Caco-2 (cell line): ENCODE data around the gene MT2A. TPM values are rescaled to one million over a fixed set of nuclear protein-coding genes. Genes with fewer than 3 reads are reported as not detected.

Source experiments
- BruUV-seq: library from RNA; stranded (reverse); fragments of 400-500 nt; replicated peaks from 2 replicates; lab custom pipeline; 2021; lab: Mats Ljungman, UMichigan
- CTCF ChIA-PET: fragments of 300-600 bp; sonication (Branson Sonifier 250); formaldehyde crosslinking; loops from one replicate; lab custom pipeline; 2022; ENCODE audit warnings: antibody characterized with exemption; lab: Charles Lee
- POLR2A ChIA-PET: fragments of 300-600 bp; sonication (Branson Sonifier 250); formaldehyde crosslinking; loops from one replicate; lab custom pipeline; 2022; ENCODE audit warnings: antibody characterized with exemption; lab: Charles Lee
- DNase-seq, 2 experiments: peaks; one replicate each; pipeline versions ENCODE4 v3.0.0 to v3.0.0-alpha.2; 2020 to 2022
- H3K27me3 ChIP-seq: replicated peaks from 2 replicates; pipeline ENCODE4 v1.6.0; 2011; ENCODE audit warnings: low read length; ENCODE audit not compliant: control insufficient read depth, insufficient read depth
- H3K36me3 ChIP-seq: 2 replicates; pipeline ENCODE4 v1.5.1; 2011; ENCODE audit warnings: low read length; ENCODE audit not compliant: control insufficient read depth, insufficient read depth
- H3K4me1 ChIP-seq: fragments of 250-450 bp; sonication (Bioruptor Pico); 2 replicates; pipeline ENCODE4 v1.5.1; 2020; ENCODE audit warnings: mild to moderate bottlenecking
- H3K4me3 ChIP-seq: 2 replicates; pipeline ENCODE4 v1.5.1; 2011; ENCODE audit warnings: low read depth, mild to moderate bottlenecking, control low read depth, low read length
- H3K9me3 ChIP-seq: fragments of 250-450 bp; sonication (Bioruptor Pico); 2 replicates; pipeline ENCODE4 v1.5.1; 2020; ENCODE audit warnings: mild to moderate bottlenecking, moderate library complexity
- H3K27ac Mint-ChIP-seq: one replicate; pipeline ENCODE4 v1.8.0; 2022; ENCODE audit warnings: mixed read lengths; ENCODE audit not compliant: unreplicated experiment
- H3K27me3 Mint-ChIP-seq: one replicate; pipeline ENCODE4 v1.8.0; 2022; ENCODE audit warnings: mixed read lengths; ENCODE audit not compliant: insufficient read depth, unreplicated experiment
- H3K36me3 Mint-ChIP-seq: one replicate; pipeline ENCODE4 v1.8.0; 2022; ENCODE audit warnings: mild to moderate bottlenecking, mixed read lengths; ENCODE audit not compliant: insufficient read depth, unreplicated experiment
- H3K4me1 Mint-ChIP-seq: one replicate; pipeline ENCODE4 v1.8.0; 2022; ENCODE audit warnings: low read depth, mixed read lengths; ENCODE audit not compliant: unreplicated experiment
- H3K4me3 Mint-ChIP-seq: one replicate; pipeline ENCODE4 v1.8.0; 2022; ENCODE audit warnings: mild to moderate bottlenecking, moderate library complexity, mixed read lengths; ENCODE audit not compliant: unreplicated experiment
- H3K9me3 Mint-ChIP-seq: one replicate; pipeline ENCODE4 v1.8.0; 2022; ENCODE audit warnings: mixed read lengths; ENCODE audit not compliant: unreplicated experiment
- intact Hi-C: fragments of 100-400 bp; cut with micrococcal nuclease; formaldehyde crosslinking; loops from one replicate; pipeline ENCODE4 v1.10.0; 2022; ENCODE audit not compliant: unreplicated experiment
- total RNA-seq: library from RNA; stranded (reverse); gene quantifications from 2 replicates; pipeline ENCODE4 v1.2.3, GENCODE V29; 2022
- TF ChIP-seq, protein P1 (sequence below), 2 experiments: fragments of 200-600 bp in 1 of 2; IDR thresholded peaks; 1 replicate in 1 of 2; 2 replicates in 1 of 2; pipeline versions ENCODE4 v1.5.1 to v1.8.0; 2011 to 2022; ENCODE audit warnings: antibody characterized with exemption in 1 of 2, control low read depth in 1 of 2, inconsistent platforms in 1 of 2, low read depth in 1 of 2, low read length in 1 of 2, mild to moderate bottlenecking in 1 of 2, moderate library complexity in 1 of 2; ENCODE audit not compliant: insufficient read depth in 1 of 2, severe bottlenecking in 1 of 2, unreplicated experiment in 1 of 2

MT2A gene
- total RNA-seq, 1 experiment from 2014 or later: 10.5 TPM

DNA sequence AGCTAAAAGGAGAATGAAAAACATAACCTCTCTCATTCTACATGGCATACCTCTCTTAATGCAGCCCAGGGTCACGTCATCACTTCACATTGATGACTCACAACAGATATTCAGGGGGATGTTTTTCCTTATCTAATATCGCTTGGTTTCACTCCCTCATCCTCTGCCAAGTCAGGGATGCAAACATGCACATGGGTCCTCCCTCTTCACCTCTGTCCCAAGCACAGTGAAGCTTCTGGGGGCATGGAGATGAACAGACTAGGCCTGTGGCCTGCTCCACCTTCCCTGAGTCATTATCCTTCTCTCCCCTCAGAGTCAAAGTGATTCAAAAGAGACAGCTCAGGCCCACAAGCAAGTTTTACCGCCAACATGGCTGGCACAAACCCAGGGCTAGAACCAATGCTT lies 2.3 kb upstream of the MT2A start:
- Histone ChIP-seq H3K4me1 (peaks cover 11% of the 10 kb centered on the region; the same call in 1 of the 2 replicates), H3K9me3 (no peaks in the 10 kb centered on the region), H3K4me3 (no peak overlapping the region), H3K36me3 (no peaks in the 10 kb centered on the region), H3K27me3 (no peaks in the 10 kb centered on the region; the same call in 1 of the 2 replicates)
- no TSS peak for BruUV-seq
- Mint-ChIP-seq H3K4me3 (no peak overlapping the region), H3K4me1 (peaks cover 20% of the 10 kb centered on the region), H3K36me3 (no peaks in the 10 kb centered on the region), H3K27me3 (peaks cover 6% of the 10 kb centered on the region), H3K9me3 (no peaks in the 10 kb centered on the region), H3K27ac (no peak overlapping the region)
- POLR2A ChIA-PET: interaction anchor here (0.5 kb wide), 1 partner anchor 59 kb away, joined by 4 read pairs; no protein-coding TSS in a partner anchor
- intact Hi-C loops: loop anchor here (5.0 kb wide), 1 partner anchor 51 kb away; the partner anchor contains the start of gene MT1F
- TF ChIP-seq, protein P1, sequence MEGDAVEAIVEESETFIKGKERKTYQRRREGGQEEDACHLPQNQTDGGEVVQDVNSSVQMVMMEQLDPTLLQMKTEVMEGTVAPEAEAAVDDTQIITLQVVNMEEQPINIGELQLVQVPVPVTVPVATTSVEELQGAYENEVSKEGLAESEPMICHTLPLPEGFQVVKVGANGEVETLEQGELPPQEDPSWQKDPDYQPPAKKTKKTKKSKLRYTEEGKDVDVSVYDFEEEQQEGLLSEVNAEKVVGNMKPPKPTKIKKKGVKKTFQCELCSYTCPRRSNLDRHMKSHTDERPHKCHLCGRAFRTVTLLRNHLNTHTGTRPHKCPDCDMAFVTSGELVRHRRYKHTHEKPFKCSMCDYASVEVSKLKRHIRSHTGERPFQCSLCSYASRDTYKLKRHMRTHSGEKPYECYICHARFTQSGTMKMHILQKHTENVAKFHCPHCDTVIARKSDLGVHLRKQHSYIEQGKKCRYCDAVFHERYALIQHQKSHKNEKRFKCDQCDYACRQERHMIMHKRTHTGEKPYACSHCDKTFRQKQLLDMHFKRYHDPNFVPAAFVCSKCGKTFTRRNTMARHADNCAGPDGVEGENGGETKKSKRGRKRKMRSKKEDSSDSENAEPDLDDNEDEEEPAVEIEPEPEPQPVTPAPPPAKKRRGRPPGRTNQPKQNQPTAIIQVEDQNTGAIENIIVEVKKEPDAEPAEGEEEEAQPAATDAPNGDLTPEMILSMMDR (IDR thresholded peaks at IDR 0.05; ENCODE audit: insufficient read depth in 1 of 2, low read depth in 1 of 2, low read length in 1 of 2, severe bottlenecking in 1 of 2, unreplicated experiment in 1 of 2): no peak
- CTCF ChIA-PET: interaction anchor here (5.3 kb wide), 1 partner anchor 96 kb away, joined by 95 read pairs; no protein-coding TSS in a partner anchor
- no peak for DNase-seq

GRCh38 chr16:56606476-56607108 lies 1.8 kb upstream of the MT2A start:
- no TSS peak for BruUV-seq
- ChIA-PET CTCF (interaction anchor here (5.3 kb wide), 1 partner anchor 95 kb away, joined by 95 read pairs; no protein-coding TSS in a partner anchor), POLR2A (no interaction called here)
- Mint-ChIP-seq H3K27ac (no peak overlapping the region), H3K27me3 (peaks cover 6% of the 10 kb centered on the region), H3K4me3 (no peak overlapping the region), H3K9me3 (no peaks in the 10 kb centered on the region), H3K36me3 (no peaks in the 10 kb centered on the region), H3K4me1 (peaks cover 25% of the 10 kb centered on the region)
- intact Hi-C loops: loop anchor here (5.0 kb wide), 1 partner anchor 51 kb away; the partner anchor contains the start of gene MT1F
- TF ChIP-seq, protein P1 (IDR thresholded peaks at IDR 0.05; ENCODE audit: insufficient read depth in 1 of 2, low read depth in 1 of 2, low read length in 1 of 2, severe bottlenecking in 1 of 2, unreplicated experiment in 1 of 2): no peak
- peaks cover 11% of the 10 kb centered on the region; the same call in 1 of the 2 replicates for H3K4me1 ChIP-seq
- DNase-seq: no peak
- no peaks in the 10 kb centered on the region for H3K36me3 ChIP-seq
- no peak overlapping the region for H3K4me3 ChIP-seq
- H3K27me3 ChIP-seq: no peaks in the 10 kb centered on the region; the same call in 1 of the 2 replicates
- H3K9me3 ChIP-seq: no peaks in the 10 kb centered on the region

DNA sequence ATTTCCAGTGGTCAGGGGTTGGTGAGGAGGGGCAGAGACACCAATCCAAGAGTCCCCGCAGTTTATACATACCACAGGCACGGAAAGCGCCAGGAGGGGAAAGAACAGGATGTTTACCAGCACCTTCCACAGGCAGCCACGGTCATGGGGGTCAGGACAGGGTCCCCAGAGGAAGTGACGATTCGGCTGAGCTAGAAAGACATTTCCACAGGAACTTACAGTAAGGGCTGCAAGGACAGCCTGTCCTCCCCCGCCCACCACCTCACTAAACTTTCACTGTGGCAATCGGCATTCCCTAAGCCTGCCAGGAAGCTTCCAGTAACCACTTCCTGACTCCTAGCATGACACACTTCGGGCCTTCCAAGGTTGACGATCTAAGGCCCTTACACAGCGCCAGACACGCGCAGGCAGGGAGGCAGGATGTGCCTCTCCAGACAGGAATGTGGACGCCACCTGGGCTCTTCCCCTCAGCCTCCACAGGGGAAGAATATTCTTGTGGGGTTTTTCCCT lies 1.2 kb upstream of the MT2A start:
- Histone ChIP-seq H3K36me3 (no peaks in the 10 kb centered on the region), H3K9me3 (no peaks in the 10 kb centered on the region), H3K4me3 (no peak overlapping the region), H3K4me1 (peaks cover 11% of the 10 kb centered on the region; the same call in 1 of the 2 replicates), H3K27me3 (no peaks in the 10 kb centered on the region; the same call in 1 of the 2 replicates)
- CTCF ChIA-PET: interaction anchor here (5.3 kb wide), 1 partner anchor 94 kb away, joined by 95 read pairs; no protein-coding TSS in a partner anchor
- DNase-seq: no peak
- no peaks in the 10 kb centered on the region for H3K9me3 Mint-ChIP-seq
- POLR2A ChIA-PET: no interaction called here
- no peak overlapping the region for H3K4me3 Mint-ChIP-seq
- intact Hi-C loops: loop anchor here (5.0 kb wide), 1 partner anchor 50 kb away; the partner anchor contains the start of gene MT1F
- peak overlapping the region; percentile 66 for H3K27ac Mint-ChIP-seq
- peaks cover 25% of the 10 kb centered on the region for H3K4me1 Mint-ChIP-seq
- no peaks in the 10 kb centered on the region for H3K36me3 Mint-ChIP-seq
- BruUV-seq: no TSS peak
- H3K27me3 Mint-ChIP-seq: peaks cover 4% of the 10 kb centered on the region
- TF ChIP-seq, protein P1 (IDR thresholded peaks at IDR 0.05; ENCODE audit: insufficient read depth in 1 of 2, low read depth in 1 of 2, low read length in 1 of 2, severe bottlenecking in 1 of 2, unreplicated experiment in 1 of 2): no peak
